GM19035 (cell line): Measurements from ENCODE around the gene BFAR.
A peak's percentile ranks its signal among the peaks of the same experiment; 100 is the strongest.
"Not testable (repeated sequence)": the region's sequence is repeated elsewhere in the genome, so short reads cannot be mapped to it uniquely, and the experiment has no call there.

ENCODE experiments used
- ATAC-seq: cut with Tn5 transposase; IDR thresholded peaks from one replicate; pipeline ENCODE4 v1.9.1; 2021; ENCODE audit not compliant: unreplicated experiment

Gene BFAR

GRCh38 chr16:14632693-14633569 lies at the start of gene BFAR:
BFAR (plus strand) TSS chr16:14632951; CDS start chr16:14644347, 11,396 bp downstream.
- ATAC-seq, result peak; percentile 73

GRCh38 chr16:14585287-14585686 lies 47.5 kb upstream of the BFAR start:
- no peak for ATAC-seq

- no peak for ATAC-seq
These were observed 46.0 kb upstream of the BFAR start for GRCh38 chr16:14586637-14587305.

- no peak for ATAC-seq
These were observed 32.6 kb upstream of the BFAR start for GRCh38 chr16:14600164-14600563.

- ATAC-seq, result no peak
These were observed 30.2 kb upstream of the BFAR start for GRCh38 chr16:14602443-14602963.

- no peak for ATAC-seq
These were observed 26.6 kb upstream of the BFAR start for GRCh38 chr16:14606102-14606501.

- peak; percentile 57 for ATAC-seq
These were observed 24.6 kb upstream of the BFAR start for GRCh38 chr16:14608111-14608566.

- ATAC-seq, result no peak
These were observed 24.1 kb upstream of the BFAR start for GRCh38 chr16:14608604-14609003.

GRCh38 chr16:14609716-14610115 lies 23.0 kb upstream of the BFAR start:
- no peak for ATAC-seq

- ATAC-seq, result no peak
These were observed 21.1 kb upstream of the BFAR start for GRCh38 chr16:14611660-14612059.

- ATAC-seq, result no peak
These were observed 18.8 kb upstream of the BFAR start for GRCh38 chr16:14613991-14614390.

GRCh38 chr16:14616280-14616679 lies 16.5 kb upstream of the BFAR start:
- no peak for ATAC-seq

- no peak for ATAC-seq
These were observed 14.2 kb upstream of the BFAR start for GRCh38 chr16:14618566-14618965.

- ATAC-seq, result no peak
These were observed 5.7 kb upstream of the BFAR start for GRCh38 chr16:14627078-14627477.

GRCh38 chr16:14628806-14629611 lies 3.7 kb upstream of the BFAR start:
- no peak for ATAC-seq

GRCh38 chr16:14629612-14629918 lies 3.2 kb upstream of the BFAR start:
- ATAC-seq, result peak; percentile 5

- peak; percentile 52 for ATAC-seq
These were observed 2.7 kb upstream of the BFAR start, which contains the start of gene PARN for GRCh38 chr16:14629919-14630619. PARN (minus strand) TSS chr16:14630260; CDS start chr16:14630125, 135 bp downstream.

GRCh38 chr16:14630620-14631330 lies 2.0 kb upstream of the BFAR start:
- ATAC-seq, result not testable (repeated sequence)

GRCh38 chr16:14634389-14634725 lies 1.6 kb downstream of the BFAR start:
- no peak for ATAC-seq
